MCF 10A (cell line): Measurements from ENCODE around the gene TFIP11. TPM values are rescaled to one million over a fixed set of nuclear protein-coding genes. Genes with fewer than 3 reads are reported as not detected.
A peak's percentile ranks its signal among the peaks of the same experiment; 100 is the strongest.

Experiments used
- BruUV-seq: library from RNA; stranded (reverse); fragments of 400-500 nt; replicated peaks from 2 replicates; lab custom pipeline; 2021; lab: Mats Ljungman, UMichigan
- CTCF ChIA-PET: fragments of 300-600 bp; sonication (Branson Sonifier 250); formaldehyde crosslinking; extraction: SDS; loops from one replicate; lab custom pipeline; 2021; ENCODE audit warnings: antibody characterized with exemption, inconsistent platforms; lab: Yijun Ruan, JAX
- POLR2A ChIA-PET: fragments of 300-600, 350-650 bp; sonication (Branson Sonifier 250); formaldehyde crosslinking; extraction: SDS; loops from one replicate; lab custom pipeline; 2020; ENCODE audit warnings: antibody characterized with exemption, inconsistent platforms; lab: Yijun Ruan, JAX
- DNase-seq: peaks from one replicate; pipeline ENCODE4 v3.0.0-alpha.2; 2018; ENCODE audit not compliant: unreplicated experiment
- H3K27ac Mint-ChIP-seq: one replicate; pipeline ENCODE4 v1.8.0; 2022; ENCODE audit warnings: mild to moderate bottlenecking, low read depth, mixed read lengths; ENCODE audit not compliant: unreplicated experiment
- H3K27me3 Mint-ChIP-seq: one replicate; pipeline ENCODE4 v1.8.0; 2022; ENCODE audit warnings: mixed read lengths; ENCODE audit not compliant: insufficient read depth, unreplicated experiment
- H3K36me3 Mint-ChIP-seq: one replicate; pipeline ENCODE4 v1.8.0; 2022; ENCODE audit warnings: mild to moderate bottlenecking, moderate library complexity, mixed read lengths; ENCODE audit not compliant: insufficient read depth, unreplicated experiment
- H3K4me1 Mint-ChIP-seq: one replicate; pipeline ENCODE4 v1.8.0; 2022; ENCODE audit warnings: mixed read lengths; ENCODE audit not compliant: insufficient read depth, unreplicated experiment
- H3K4me3 Mint-ChIP-seq: one replicate; pipeline ENCODE4 v1.8.0; 2022; ENCODE audit warnings: mild to moderate bottlenecking, moderate library complexity, mixed read lengths; ENCODE audit not compliant: unreplicated experiment
- H3K9me3 Mint-ChIP-seq: one replicate; pipeline ENCODE4 v1.8.0; 2022; ENCODE audit warnings: mixed read lengths; ENCODE audit not compliant: unreplicated experiment
- intact Hi-C: fragments of 100-400 bp; cut with micrococcal nuclease; formaldehyde crosslinking; loops from 2 replicates; pipeline ENCODE4 v1.14.1; 2022
- microRNA-seq: library from miRNA; unstranded; fragments of <30 nt; microRNA quantifications from one replicate; pipeline ENCODE4 v1.2.0, GENCODE V29; 2022
- total RNA-seq: library from RNA; stranded (reverse); gene quantifications from 2 replicates; pipeline ENCODE4 v1.2.3, GENCODE V29; 2022
- TF ChIP-seq, protein P1 (sequence below): fragments of 200-600 bp; IDR thresholded peaks from one replicate; pipeline ENCODE4 v1.8.0; 2022; ENCODE audit warnings: antibody characterized with exemption, mild to moderate bottlenecking; ENCODE audit not compliant: unreplicated experiment

TFIP11 gene
- total RNA-seq, 1 experiment from 2014 or later = 41.0 TPM

DNA sequence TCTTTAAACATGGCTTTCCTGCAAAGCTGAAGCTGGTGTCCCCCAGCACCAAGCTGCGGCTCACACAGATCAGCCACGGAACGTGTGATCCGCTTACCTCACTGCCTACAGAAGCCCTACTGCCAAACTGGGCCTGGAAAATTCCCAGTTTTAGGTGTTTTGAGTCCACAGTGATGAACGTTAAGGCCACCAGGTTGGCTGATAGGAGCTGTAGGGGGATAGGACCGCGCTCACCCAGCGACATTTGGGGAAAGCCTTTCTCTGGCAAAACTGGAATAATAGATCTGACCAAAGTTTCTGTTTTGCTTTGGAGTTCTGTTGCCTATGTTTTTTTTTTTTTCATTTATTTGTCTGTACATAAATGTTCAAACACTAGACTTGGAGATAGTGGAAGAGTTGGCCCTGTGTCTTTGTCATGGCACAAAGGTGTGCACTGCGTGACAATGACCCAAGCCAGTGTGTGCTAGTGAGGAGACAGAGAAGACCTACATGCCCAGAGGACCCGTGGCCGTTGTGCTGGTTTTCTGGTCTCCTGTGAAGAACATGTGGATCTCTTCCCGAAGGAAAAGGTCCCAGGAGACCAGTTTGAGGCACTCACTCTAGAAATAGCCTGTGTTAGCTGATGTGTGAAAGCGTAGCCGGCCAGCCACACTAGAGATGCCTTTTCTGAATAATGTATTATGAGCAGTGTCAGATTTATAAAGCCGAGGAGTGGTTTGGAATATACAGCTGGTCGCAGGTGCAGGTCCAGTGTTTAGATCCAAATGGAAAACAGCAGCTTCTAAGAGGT lies 68.2 kb downstream of the TFIP11 start:
- H3K9me3 Mint-ChIP-seq = no peaks in the 10 kb centered on the region
- no peaks in the 10 kb centered on the region for H3K4me1 Mint-ChIP-seq
- ChIA-PET CTCF (interaction anchor here (0.6 to 1.3 kb wide), 4 partner anchors 16 to 499 kb away, joined by 4 to 6 read pairs (median 4); no protein-coding TSS in a partner anchor), POLR2A (interaction anchor here (0.6 kb wide), 1 partner anchor 72 kb away, joined by 3 read pairs; no protein-coding TSS in a partner anchor)
- TF ChIP-seq, protein P1, sequence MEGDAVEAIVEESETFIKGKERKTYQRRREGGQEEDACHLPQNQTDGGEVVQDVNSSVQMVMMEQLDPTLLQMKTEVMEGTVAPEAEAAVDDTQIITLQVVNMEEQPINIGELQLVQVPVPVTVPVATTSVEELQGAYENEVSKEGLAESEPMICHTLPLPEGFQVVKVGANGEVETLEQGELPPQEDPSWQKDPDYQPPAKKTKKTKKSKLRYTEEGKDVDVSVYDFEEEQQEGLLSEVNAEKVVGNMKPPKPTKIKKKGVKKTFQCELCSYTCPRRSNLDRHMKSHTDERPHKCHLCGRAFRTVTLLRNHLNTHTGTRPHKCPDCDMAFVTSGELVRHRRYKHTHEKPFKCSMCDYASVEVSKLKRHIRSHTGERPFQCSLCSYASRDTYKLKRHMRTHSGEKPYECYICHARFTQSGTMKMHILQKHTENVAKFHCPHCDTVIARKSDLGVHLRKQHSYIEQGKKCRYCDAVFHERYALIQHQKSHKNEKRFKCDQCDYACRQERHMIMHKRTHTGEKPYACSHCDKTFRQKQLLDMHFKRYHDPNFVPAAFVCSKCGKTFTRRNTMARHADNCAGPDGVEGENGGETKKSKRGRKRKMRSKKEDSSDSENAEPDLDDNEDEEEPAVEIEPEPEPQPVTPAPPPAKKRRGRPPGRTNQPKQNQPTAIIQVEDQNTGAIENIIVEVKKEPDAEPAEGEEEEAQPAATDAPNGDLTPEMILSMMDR = no peak
- no peaks in the 10 kb centered on the region for H3K27me3 Mint-ChIP-seq
- no peak overlapping the region for H3K27ac Mint-ChIP-seq
- no TSS peak for BruUV-seq
- H3K4me3 Mint-ChIP-seq = no peak overlapping the region
- intact Hi-C loops = no loop called here
- DNase-seq = no peak
- H3K36me3 Mint-ChIP-seq = no peaks in the 10 kb centered on the region

DNA sequence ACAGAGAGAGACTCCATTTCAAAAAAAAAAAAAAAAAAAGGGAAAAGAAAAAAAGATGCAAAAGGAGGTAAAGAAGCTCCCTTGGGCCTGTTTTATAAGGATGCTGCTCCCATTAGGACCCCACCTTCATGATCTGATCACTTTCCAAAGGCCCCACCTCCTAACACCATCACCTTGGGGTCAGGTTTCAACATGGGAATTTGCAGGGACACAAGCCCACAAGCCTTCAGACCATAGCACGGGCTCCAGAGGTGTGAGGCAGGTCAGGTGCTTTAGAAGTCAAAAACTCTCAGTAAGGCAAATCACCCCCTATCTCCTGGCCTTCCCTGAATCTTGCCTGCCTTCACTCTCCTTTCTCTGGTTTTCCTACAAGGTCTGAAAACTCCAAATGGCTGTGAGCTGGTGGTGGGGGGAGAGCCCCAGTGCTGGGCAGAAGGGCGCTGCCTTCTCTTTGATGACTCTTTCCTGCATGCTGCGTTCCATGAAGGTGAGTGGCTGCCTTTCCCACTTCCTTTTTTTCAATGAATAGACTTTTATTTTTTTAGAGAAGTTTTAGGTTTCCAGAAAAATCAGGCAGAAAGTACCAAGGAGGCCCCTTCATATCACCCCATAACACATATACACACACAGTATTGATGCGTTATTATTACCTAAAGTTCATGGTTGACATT lies 70.1 kb downstream of the TFIP11 start:
- intact Hi-C loops = no loop called here
- DNase-seq = no peak
- no TSS peak for BruUV-seq
- H3K27me3 Mint-ChIP-seq = no peaks in the 10 kb centered on the region
- H3K9me3 Mint-ChIP-seq = no peaks in the 10 kb centered on the region
- ChIA-PET CTCF (interaction anchor here (1.2 to 1.6 kb wide), 2 partner anchors 19 to 27 kb away, joined by 4 to 7 read pairs; no protein-coding TSS in a partner anchor), POLR2A (no interaction called here)
- H3K36me3 Mint-ChIP-seq = no peaks in the 10 kb centered on the region
- no peak overlapping the region for H3K27ac Mint-ChIP-seq
- H3K4me3 Mint-ChIP-seq = no peak overlapping the region
- TF ChIP-seq, protein P1 = no peak
- H3K4me1 Mint-ChIP-seq = no peaks in the 10 kb centered on the region

Small RNA genes within 50 kb of the gene (microRNA-seq; reads per million reads assigned to microRNA genes)
- 2.4 reads per million, percentile 18 among the genes with 10 or more reads in this experiment for gene MIR548J

Other genes starting within 250 kb of the TFIP11 start
- gene ASPHD2, start 83.2 kb downstream of the TFIP11 start, total RNA-seq = 4.0 and 4.8 TPM in 2 replicates
- 35.6 and 38.3 TPM in 2 replicates for gene HPS4, start 28.7 kb downstream of the TFIP11 start, total RNA-seq
- 22.4 and 27.9 TPM in 2 replicates for gene SRRD, start 28.6 kb downstream of the TFIP11 start, total RNA-seq
- gene TPST2, start 77.7 kb upstream of the TFIP11 start, total RNA-seq = 6.1 and 7.0 TPM in 2 replicates
- gene CRYBB1, start 105.6 kb upstream of the TFIP11 start, total RNA-seq = not detected in 2 replicates
- gene CRYBA4, start 109.5 kb upstream of the TFIP11 start, total RNA-seq = not detected in 2 replicates
- gene MIAT, start 145.1 kb upstream of the TFIP11 start, total RNA-seq = 0.49 and 0.56 TPM in 2 replicates